Activated B cell treated with CpG ODN at 0.5 μM for 24 hours (primary cell): ENCODE measurements around the gene CHIA. TPM values are rescaled to one million over a fixed set of nuclear protein-coding genes. Genes with fewer than 3 reads are reported as not detected.

Source experiments
- ATAC-seq: fragments of 200-7000 bp; cut with Tn5 transposase; one replicate; pipeline ENCODE4 v1.10.0; 2021; ENCODE audit warnings: low read depth, mild to moderate bottlenecking, moderate library complexity
- CTCF ChIA-PET: fragments of 350-600 bp; sonication (Branson Sonifier 250); formaldehyde crosslinking; loops from one replicate; lab custom pipeline; 2021; ENCODE audit warnings: antibody characterized with exemption; lab: Charles Lee
- POLR2A ChIA-PET: fragments of 350-600 bp; sonication (Branson Sonifier 250); formaldehyde crosslinking; loops from one replicate; lab custom pipeline; 2021; ENCODE audit warnings: antibody characterized with exemption; lab: Charles Lee
- DNase-seq: peaks from one replicate; pipeline ENCODE4 v3.0.0; 2022
- H3K27ac Mint-ChIP-seq: one replicate; pipeline ENCODE4 v1.8.0; 2020; ENCODE audit warnings: mixed read lengths
- H3K27me3 Mint-ChIP-seq: one replicate; pipeline ENCODE4 v1.8.0; 2021; ENCODE audit warnings: mixed read lengths
- H3K36me3 Mint-ChIP-seq: one replicate; pipeline ENCODE4 v1.8.0; 2021; ENCODE audit warnings: low read depth, mixed read lengths
- H3K4me1 Mint-ChIP-seq: one replicate; pipeline ENCODE4 v1.8.0; 2021; ENCODE audit warnings: mixed read lengths
- H3K4me3 Mint-ChIP-seq: one replicate; pipeline ENCODE4 v1.8.0; 2020; ENCODE audit warnings: mild to moderate bottlenecking, mixed read lengths
- H3K9me3 Mint-ChIP-seq: one replicate; pipeline ENCODE4 v1.8.0; 2020; ENCODE audit warnings: mixed read lengths
- intact Hi-C: fragments of 100-400 bp; cut with micrococcal nuclease; formaldehyde crosslinking; loops from one replicate; pipeline ENCODE4 v1.15.1; 2024
- total RNA-seq: library from RNA; stranded (reverse); gene quantifications from 2 replicates; pipeline ENCODE4 v1.2.3, GENCODE V29; 2022
- TF ChIP-seq, protein P1 (sequence below): fragments of 200-600 bp; IDR thresholded peaks from one replicate; pipeline ENCODE4 v1.8.0; 2022; ENCODE audit warnings: antibody characterized with exemption, mild to moderate bottlenecking

Gene CHIA
- total RNA-seq, 1 donor from 2014 or later: not detected

DNA sequence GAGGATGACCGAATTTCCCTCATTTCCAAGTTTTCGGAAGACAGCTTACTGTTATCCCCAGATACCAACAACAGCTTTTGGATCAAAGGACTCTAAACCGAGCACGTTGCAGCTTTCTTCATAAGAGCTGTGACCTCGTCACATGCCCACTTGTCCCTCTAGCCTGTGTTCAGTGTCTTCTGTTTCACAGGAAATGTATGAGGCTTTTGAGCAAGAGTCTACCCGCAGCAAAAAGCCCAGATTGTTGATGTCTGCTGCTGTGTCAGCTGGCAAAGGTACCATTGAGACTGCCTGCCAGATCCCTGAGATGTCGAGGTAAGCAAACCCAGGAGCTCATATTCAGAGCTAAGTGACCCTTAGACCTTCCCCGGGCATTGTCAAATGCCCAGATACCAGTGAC, 39.1 kb upstream of the CHIA start:
- ATAC-seq: no peak
- intact Hi-C loops: no loop called here
- Mint-ChIP-seq H3K9me3 (no peaks in the 10 kb centered on the region), H3K4me1 (no peaks in the 10 kb centered on the region), H3K4me3 (no peak overlapping the region), H3K36me3 (no peaks in the 10 kb centered on the region), H3K27ac (no peak overlapping the region), H3K27me3 (peaks cover 7% of the 10 kb centered on the region)
- no peak for DNase-seq
- TF ChIP-seq, protein P1, sequence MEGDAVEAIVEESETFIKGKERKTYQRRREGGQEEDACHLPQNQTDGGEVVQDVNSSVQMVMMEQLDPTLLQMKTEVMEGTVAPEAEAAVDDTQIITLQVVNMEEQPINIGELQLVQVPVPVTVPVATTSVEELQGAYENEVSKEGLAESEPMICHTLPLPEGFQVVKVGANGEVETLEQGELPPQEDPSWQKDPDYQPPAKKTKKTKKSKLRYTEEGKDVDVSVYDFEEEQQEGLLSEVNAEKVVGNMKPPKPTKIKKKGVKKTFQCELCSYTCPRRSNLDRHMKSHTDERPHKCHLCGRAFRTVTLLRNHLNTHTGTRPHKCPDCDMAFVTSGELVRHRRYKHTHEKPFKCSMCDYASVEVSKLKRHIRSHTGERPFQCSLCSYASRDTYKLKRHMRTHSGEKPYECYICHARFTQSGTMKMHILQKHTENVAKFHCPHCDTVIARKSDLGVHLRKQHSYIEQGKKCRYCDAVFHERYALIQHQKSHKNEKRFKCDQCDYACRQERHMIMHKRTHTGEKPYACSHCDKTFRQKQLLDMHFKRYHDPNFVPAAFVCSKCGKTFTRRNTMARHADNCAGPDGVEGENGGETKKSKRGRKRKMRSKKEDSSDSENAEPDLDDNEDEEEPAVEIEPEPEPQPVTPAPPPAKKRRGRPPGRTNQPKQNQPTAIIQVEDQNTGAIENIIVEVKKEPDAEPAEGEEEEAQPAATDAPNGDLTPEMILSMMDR: no peak
- CTCF ChIA-PET: no interaction called here
- POLR2A ChIA-PET: no interaction called here

DNA sequence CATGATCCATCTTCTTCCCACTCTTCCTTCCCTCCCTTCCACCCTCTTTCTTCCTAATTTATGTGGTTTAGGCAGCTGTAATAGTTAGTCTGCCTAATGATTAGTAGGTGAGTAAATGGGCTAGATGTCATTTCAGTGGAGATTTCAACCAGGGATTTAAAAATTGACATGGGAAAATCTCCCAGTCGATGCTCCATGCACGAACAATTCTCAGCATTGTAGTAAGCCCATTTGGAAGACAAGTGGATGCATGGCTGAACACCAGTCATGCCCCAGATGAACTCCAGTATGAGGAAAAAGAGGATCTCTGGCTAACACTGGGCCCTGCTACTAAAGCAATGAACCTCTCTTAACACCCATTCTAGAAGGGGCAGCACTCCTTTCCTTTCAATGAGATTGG, 37.9 kb upstream of the CHIA start:
- ATAC-seq (no peak), DNase-seq (no peak)
- H3K4me3 Mint-ChIP-seq: no peak overlapping the region
- TF ChIP-seq, protein P1: no peak
- H3K9me3 Mint-ChIP-seq: no peaks in the 10 kb centered on the region
- intact Hi-C loops: no loop called here
- ChIA-PET POLR2A (no interaction called here), CTCF (no interaction called here)
- no peaks in the 10 kb centered on the region for H3K36me3 Mint-ChIP-seq
- no peak overlapping the region for H3K27ac Mint-ChIP-seq
- H3K4me1 Mint-ChIP-seq: no peaks in the 10 kb centered on the region
- peaks cover 7% of the 10 kb centered on the region for H3K27me3 Mint-ChIP-seq

DNA sequence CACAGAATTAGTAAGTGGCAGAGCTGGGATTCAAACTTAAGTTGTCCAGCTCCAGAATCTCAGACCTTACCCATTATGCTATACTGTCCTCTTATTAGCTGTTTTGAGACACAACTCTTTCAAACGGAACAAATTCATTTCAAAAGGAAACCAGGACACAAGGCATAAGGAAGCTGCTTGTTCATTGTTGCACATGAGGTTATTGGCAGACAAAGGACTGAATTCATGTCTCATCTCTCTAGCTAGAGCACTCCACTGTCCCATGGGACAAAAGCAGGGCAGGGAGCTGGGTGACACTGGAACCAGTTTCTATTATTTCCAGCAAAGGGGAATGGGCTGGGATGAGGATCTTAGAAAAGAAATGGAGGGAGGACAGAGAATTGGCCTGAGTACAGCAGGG, 36.8 kb upstream of the CHIA start:
- Mint-ChIP-seq H3K27me3 (peaks cover 7% of the 10 kb centered on the region), H3K4me1 (no peaks in the 10 kb centered on the region), H3K4me3 (no peak overlapping the region), H3K36me3 (no peaks in the 10 kb centered on the region), H3K9me3 (no peaks in the 10 kb centered on the region), H3K27ac (no peak overlapping the region)
- DNase-seq (no peak), ATAC-seq (no peak)
- ChIA-PET POLR2A (no interaction called here), CTCF (no interaction called here)
- intact Hi-C loops: no loop called here
- TF ChIP-seq, protein P1: no peak

DNA sequence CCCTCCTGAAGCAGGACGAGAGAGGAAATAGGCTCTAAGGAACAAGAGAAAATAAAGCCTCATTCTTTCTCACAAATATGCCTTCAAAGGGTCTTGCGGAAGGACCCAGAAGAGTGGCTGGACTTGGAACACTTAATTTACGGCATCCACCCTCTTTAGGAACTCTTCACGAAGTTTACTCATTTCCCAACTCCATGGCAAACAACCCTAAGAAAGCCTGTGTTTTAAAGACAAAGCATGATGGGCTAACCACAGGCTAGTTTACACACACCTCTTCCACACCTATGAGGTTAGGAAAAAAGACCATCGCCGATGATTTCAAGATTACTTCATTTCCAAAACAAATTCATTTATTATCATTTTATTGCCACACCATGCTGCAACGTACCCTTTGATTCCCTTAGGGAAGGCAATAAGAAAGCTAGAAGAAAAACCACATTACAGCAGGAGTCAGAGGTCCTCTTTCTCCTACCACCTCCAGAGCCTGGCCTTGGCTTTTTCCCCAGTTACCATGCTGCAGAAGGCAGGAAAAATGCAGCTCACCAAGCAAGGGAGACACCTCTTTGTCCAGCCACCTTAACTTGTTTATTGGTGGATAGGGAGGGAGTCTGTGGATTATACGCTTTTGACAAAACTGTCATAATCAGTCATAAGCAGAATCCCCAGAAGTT, 33.5 kb upstream of the CHIA start:
- no peak for DNase-seq
- no peak overlapping the region for H3K4me3 Mint-ChIP-seq
- CTCF ChIA-PET: no interaction called here
- POLR2A ChIA-PET: no interaction called here
- H3K4me1 Mint-ChIP-seq: no peaks in the 10 kb centered on the region
- H3K27me3 Mint-ChIP-seq: peaks cover 7% of the 10 kb centered on the region
- ATAC-seq: no peak
- peaks cover 1% of the 10 kb centered on the region for H3K9me3 Mint-ChIP-seq
- intact Hi-C loops: no loop called here
- no peaks in the 10 kb centered on the region for H3K36me3 Mint-ChIP-seq
- H3K27ac Mint-ChIP-seq: no peak overlapping the region
- TF ChIP-seq, protein P1: no peak

DNA sequence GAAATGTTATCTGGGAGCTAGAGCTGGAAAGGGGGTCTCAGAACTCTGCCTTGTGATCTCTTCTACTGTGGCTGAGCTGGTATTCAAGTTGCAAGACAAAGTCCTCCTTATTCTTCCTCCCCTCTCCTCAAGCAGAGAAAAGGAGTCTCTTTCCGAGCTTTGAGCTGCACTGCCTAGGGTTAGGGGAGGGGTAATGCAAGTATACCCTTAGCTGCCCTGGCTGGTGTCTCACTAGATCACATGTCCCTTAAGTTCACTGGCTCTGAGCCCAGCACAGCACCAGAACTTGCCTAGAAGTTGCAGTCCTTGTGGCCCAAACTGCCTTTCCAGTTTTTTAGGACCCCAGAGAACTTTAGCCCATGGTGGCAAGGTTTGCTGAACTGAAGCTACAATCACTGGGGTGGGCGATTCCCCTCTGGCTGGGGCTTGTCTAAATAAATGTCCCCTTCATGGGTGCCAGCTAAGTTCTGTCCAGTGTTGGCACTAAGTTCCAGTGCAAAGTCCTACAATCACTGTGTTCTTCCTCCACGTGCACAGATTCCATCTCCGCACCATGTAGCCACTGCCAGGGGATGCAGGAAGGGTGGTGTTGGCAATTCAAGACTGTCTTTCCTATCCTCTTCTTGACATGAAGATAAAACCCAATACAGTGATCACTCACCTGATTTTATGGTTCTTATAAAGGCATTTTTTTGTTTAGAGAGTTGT, 22.7 kb upstream of the CHIA start:
- Mint-ChIP-seq H3K4me1 (peaks cover 20% of the 10 kb centered on the region), H3K9me3 (peaks cover 13% of the 10 kb centered on the region), H3K4me3 (no peak overlapping the region), H3K27ac (no peak overlapping the region), H3K27me3 (peaks cover 34% of the 10 kb centered on the region), H3K36me3 (no peaks in the 10 kb centered on the region)
- ATAC-seq (no peak), DNase-seq (no peak)
- ChIA-PET POLR2A (no interaction called here), CTCF (no interaction called here)
- TF ChIP-seq, protein P1: no peak
- intact Hi-C loops: no loop called here
